ENCODE results near the gene TRAT1.

The TRAT1 gene

GRCh38 chr3:108862865-108863798 is 40.5 kb downstream of the TRAT1 start:
- no peak for DNase-seq

GRCh38 chr3:108863799-108864135 is 41.2 kb downstream of the TRAT1 start:
- DNase-seq, result no peak

DNA sequence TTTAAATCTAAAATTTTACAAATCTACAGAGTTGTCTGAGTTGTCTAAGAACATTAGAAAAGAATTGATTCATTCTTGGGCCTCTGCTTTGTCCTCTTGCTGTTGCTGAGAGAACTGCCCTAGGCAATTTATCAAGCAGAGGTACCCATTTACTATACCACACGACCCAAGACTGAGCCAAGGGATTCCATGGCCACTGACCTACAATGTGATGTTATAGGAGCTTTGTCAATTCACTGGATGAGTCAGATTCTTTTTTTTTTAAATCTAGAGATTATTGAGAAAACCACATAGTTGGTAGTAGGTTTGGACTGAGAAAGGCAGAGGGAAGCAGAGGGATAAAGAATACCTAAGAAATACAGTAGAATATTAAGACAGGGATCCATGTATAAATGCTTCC is 55.3 kb downstream of the TRAT1 start:
- no peak for DNase-seq

DNA sequence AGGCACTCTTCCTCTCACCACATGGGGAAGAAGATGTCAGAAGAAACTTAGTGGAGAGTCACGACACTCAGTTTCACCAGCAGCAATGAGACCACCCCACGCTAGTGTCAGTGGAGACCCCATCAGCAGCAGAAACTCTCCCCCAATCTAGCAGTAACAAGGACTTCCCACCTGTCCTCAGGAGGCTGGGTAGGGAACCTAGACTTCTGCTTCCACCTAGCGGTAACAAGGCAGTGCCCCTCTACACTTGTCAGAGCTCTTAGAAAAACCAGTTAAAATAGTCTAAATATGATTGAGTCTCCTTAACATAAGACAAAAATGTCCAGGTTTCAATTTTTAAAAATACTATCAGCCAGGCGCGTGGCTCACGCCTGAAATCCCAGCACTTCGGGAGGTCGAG is 57.3 kb downstream of the TRAT1 start:
- DNase-seq, result no peak

GRCh38 chr3:108882762-108883161 is 60.2 kb downstream of the TRAT1 start:
- DNase-seq, result no peak

DNA sequence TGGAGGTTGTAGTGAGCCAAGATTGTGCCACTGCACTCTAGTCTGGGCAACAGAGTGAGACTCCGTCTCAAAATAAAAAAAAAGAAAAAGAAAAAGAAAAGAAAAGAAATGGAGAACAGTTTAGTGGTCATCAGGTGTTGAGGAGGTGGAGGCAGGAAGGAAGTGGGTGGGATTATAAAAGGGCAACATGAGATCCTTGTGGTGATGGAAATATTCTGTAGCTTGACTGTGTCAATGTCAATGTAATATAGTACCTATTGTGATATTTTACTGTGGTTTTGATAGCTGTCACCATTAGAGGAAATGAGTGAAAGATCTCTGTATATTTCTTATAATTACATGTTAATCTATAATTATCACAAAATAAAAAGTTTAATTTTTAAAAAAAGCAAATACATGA is 60.8 kb downstream of the TRAT1 start:
- DNase-seq, result no peak

DNA sequence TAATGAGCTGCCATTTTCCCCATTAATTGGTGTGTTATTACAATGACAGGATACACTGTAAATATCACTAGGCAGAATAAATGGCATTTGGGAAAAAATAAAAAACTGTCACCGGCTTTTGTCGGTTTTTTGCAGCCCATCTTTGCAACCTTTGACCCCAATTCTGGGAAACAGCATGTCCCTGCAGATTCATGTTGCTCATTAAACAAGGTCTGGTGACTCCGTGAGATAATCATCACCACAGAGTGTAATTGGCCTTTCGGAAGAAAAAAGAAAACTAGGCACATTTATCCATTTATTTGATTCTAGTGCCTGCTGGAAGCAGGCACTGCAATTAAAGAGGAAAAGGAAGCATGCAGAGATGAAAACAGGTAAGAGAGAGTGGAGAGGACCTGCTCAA is 64.5 kb downstream of the TRAT1 start:
- no peak for DNase-seq

- DNase-seq, result no peak
Observed at GRCh38 chr3:108887777-108888176, 65.2 kb downstream of the TRAT1 start.

GRCh38 chr3:108891833-108892232 is 69.2 kb downstream of the TRAT1 start:
- DNase-seq, result no peak

- no peak for DNase-seq
Observed at GRCh38 chr3:108894981-108895380, 72.4 kb downstream of the TRAT1 start.

- DNase-seq, result no peak
Observed at GRCh38 chr3:108897883-108898282, 75.3 kb downstream of the TRAT1 start.

- peak; percentile 39 for DNase-seq
Observed at GRCh38 chr3:108899530-108899929, 76.9 kb downstream of the TRAT1 start.
